ENCODE results near the gene ATR.
"Not testable (repeated sequence)": the region's sequence is repeated elsewhere in the genome, so short reads cannot be mapped to it uniquely, and the experiment has no call there.

The ATR gene

DNA sequence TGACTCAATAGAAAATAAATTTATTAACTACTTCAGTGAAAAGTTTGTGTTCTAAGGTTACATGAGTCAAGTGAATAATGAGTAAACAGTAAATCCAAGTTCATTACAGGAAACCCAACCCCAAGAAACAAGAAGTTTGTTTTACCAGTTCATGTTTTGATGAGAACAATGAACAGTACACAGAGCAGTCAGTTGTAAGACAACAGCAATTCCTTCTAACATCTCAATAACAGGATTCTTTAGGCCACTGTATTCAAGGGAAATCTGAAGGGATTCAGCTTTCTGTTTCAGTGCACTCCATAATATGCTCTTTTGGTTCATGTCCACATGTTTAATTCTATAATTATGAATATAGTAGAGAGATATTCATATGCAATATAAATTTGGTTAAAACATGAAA is 18.4 kb downstream of the ATR start:
- TF ChIP-seq POLR2AphosphoS5 (IDR thresholded peaks at IDR 0.05; ENCODE audit: borderline replicate concordance, low read depth, low read length) (no peak), EZH2 (IDR thresholded peaks at IDR 0.05) (no peak), FOXP2 (optimal IDR thresholded peaks at IDR 0.05; ENCODE audit: control extremely low read depth, extremely low read length, insufficient read depth) (no peak)
- no peak overlapping the region for H3K9ac ChIP-seq (ENCODE audit: insufficient read length)
- no peaks in the 10 kb centered on the region for H3K9me3 ChIP-seq (ENCODE audit: low read depth, low read length)
- no peak overlapping the region for H3K4me3 ChIP-seq
- no peak for DNase-seq (ENCODE audit: low read depth, low spot score)
- peaks cover 76% of the 10 kb centered on the region for H3K36me3 ChIP-seq (ENCODE audit: insufficient read depth, low read length)
- H3K27ac ChIP-seq: no peak overlapping the region

DNA sequence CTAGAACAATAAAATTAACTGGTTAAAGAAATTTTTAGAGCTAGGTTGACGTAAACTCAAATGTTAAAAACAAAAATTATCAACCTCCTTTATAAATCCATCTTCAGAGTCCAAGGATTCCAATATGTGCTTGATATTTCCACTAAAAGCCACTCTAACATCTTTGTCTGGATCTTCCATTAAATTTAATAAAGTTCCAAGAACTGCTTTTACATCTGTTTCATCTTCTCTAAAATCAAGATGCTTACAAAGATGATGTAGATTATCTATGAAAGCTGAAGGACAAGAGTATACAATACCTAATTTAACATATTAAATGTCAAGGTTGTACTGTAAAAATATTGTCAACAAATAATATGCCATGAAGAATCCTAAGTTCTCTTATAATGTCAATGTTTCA is 24.8 kb downstream of the ATR start:
- peaks cover 80% of the 10 kb centered on the region for H3K36me3 ChIP-seq (ENCODE audit: insufficient read depth, low read length)
- no peak for DNase-seq (ENCODE audit: low read depth, low spot score)
- no peak overlapping the region for H3K27ac ChIP-seq

DNA sequence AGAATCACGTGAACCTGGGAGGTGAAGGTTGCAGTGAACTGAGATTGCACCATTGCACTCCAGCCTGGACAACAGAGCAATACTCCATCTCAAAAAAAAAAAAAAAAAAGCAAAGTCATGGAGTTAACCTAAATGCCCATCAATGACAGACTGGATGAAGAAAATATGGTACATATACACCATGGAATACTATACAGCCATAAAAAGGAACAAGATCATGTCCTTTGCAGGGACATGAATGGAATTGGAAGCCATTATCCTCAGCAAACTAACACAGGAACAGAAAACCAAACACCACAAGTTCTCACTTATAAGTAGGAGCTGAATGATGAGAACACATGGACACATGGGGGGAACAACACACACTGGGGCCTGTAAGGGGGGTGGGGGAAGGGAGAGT is 26.0 kb downstream of the ATR start:
- H3K9ac ChIP-seq (ENCODE audit: insufficient read length); DNase-seq (ENCODE audit: low read depth, low spot score); H3K27ac ChIP-seq; H3K9me3 ChIP-seq (ENCODE audit: low read depth, low read length); H3K4me3 ChIP-seq: not testable (repeated sequence)
- peaks cover 81% of the 10 kb centered on the region for H3K36me3 ChIP-seq (ENCODE audit: insufficient read depth, low read length)

More for the DNA sequence above, 24.8 kb downstream of the ATR start:
- no peak overlapping the region for H3K9ac ChIP-seq (ENCODE audit: insufficient read length)
- no peak overlapping the region for H3K4me3 ChIP-seq
- no peaks in the 10 kb centered on the region for H3K9me3 ChIP-seq (ENCODE audit: low read depth, low read length)
- no peak for TF ChIP-seq FOXP2 (optimal IDR thresholded peaks at IDR 0.05; ENCODE audit: control extremely low read depth, extremely low read length, insufficient read depth)

DNA sequence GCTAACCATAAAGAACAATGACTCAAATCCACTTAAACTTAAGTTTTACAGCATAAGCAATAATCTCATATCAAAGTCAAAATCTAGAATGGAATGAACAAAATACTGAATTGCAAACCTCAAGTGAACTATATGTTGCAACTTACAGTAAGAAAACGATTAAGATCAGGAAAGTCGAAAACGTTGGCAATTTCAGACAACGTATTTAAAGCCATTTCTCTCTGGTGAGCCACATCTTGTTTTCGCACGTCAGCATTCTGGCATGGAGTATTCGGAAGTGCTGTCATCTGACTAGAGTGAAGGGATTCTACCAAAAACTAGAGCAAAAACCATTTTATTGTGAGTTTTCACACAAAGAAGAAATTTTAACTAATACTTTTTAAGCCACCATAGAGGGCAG is 28.5 kb downstream of the ATR start:
- H3K36me3 ChIP-seq (ENCODE audit: insufficient read depth, low read length): peaks cover 76% of the 10 kb centered on the region
- no peak overlapping the region for H3K27ac ChIP-seq
- H3K9me3 ChIP-seq (ENCODE audit: low read depth, low read length): no peaks in the 10 kb centered on the region
- TF ChIP-seq FOXP2 (optimal IDR thresholded peaks at IDR 0.05; ENCODE audit: control extremely low read depth, extremely low read length, insufficient read depth) (no peak), EZH2 (IDR thresholded peaks at IDR 0.05) (no peak), POLR2AphosphoS5 (IDR thresholded peaks at IDR 0.05; ENCODE audit: borderline replicate concordance, low read depth, low read length) (no peak)
- no peak overlapping the region for H3K9ac ChIP-seq (ENCODE audit: insufficient read length)
- H3K4me3 ChIP-seq: no peak overlapping the region
- DNase-seq (ENCODE audit: low read depth, low spot score): peak; percentile 48

DNA sequence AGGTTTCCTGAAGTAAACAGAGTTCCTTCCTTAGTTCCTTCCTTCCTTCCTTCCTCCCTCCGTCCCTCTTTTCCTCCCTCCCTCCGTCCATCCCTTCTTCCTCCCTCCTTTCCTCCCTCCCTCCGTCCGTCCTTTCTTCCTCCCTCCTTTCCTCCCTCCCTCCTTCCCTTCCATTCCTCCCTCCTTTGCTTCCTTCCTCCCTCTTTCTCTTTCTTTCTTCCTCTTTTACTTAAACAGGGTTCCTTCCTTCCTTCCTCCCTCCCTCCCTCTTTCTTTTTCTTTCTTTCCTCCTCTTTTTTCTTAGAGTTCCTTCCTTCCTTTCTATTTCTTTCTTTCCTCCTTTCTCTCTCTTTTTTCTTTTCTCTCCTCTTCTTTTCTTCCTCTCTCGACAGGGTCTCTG is 35.2 kb downstream of the ATR start:
- no peak overlapping the region for H3K4me3 ChIP-seq
- TF ChIP-seq EZH2 (IDR thresholded peaks at IDR 0.05) (no peak), FOXP2 (optimal IDR thresholded peaks at IDR 0.05; ENCODE audit: control extremely low read depth, extremely low read length, insufficient read depth) (no peak), POLR2AphosphoS5 (IDR thresholded peaks at IDR 0.05; ENCODE audit: borderline replicate concordance, low read depth, low read length) (no peak)
- H3K9me3 ChIP-seq (ENCODE audit: low read depth, low read length): no peaks in the 10 kb centered on the region
- H3K36me3 ChIP-seq (ENCODE audit: insufficient read depth, low read length): peaks cover 39% of the 10 kb centered on the region
- no peak for DNase-seq (ENCODE audit: low read depth, low spot score)
- H3K27ac ChIP-seq: no peak overlapping the region
- no peak overlapping the region for H3K9ac ChIP-seq (ENCODE audit: insufficient read length)

DNA sequence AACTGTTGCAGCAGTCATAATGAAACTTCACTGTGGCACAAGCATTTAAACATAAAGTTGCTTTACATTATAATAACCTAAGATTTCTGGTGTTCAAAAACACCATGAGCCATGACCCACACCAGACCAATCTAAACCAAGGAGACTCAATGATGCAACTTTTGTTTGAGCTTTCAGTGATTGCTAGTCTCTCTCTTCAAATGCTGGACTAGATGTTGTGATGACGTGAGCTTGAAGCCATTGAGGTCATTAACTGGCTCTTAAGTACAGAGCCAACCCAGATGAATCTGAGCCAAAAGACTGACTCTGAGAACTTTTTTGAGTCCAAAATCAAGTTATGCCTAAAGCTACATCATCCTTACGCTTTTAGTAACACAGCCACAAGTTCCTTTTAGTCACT is 36.5 kb downstream of the ATR start:
- Histone ChIP-seq H3K36me3 (ENCODE audit: insufficient read depth, low read length) (peaks cover 34% of the 10 kb centered on the region), H3K27ac (no peak overlapping the region), H3K4me3 (no peak overlapping the region), H3K9me3 (ENCODE audit: low read depth, low read length) (no peaks in the 10 kb centered on the region), H3K9ac (ENCODE audit: insufficient read length) (no peak overlapping the region)
- no peak for DNase-seq (ENCODE audit: low read depth, low spot score)
- no peak for TF ChIP-seq EZH2 (IDR thresholded peaks at IDR 0.05)

DNA sequence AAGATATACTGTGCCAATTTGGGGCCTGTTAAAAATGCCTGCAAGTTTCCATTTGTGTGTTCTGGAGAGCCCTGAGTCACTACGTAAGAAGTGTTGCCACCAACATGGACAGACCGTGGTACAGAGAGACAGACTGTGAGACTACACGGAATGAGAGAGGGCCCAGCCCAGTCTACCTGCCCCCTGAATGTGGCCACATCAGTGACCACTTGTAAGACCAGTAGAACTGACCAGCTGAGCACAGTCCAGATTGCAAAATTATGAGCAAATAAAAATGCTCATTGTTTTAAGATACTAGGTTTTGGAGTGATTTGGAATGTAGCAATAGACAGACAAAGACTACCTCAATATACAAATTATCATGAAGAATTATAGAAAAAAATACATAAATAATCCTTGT is 42.0 kb downstream of the ATR start:
- Histone ChIP-seq H3K27ac (no peak overlapping the region), H3K4me3 (no peak overlapping the region), H3K9me3 (ENCODE audit: low read depth, low read length) (no peaks in the 10 kb centered on the region), H3K36me3 (ENCODE audit: insufficient read depth, low read length) (peaks cover 53% of the 10 kb centered on the region), H3K9ac (ENCODE audit: insufficient read length) (no peak overlapping the region)
- no peak for TF ChIP-seq POLR2AphosphoS5 (IDR thresholded peaks at IDR 0.05; ENCODE audit: borderline replicate concordance, low read depth, low read length)
- TF ChIP-seq FOXP2 (optimal IDR thresholded peaks at IDR 0.05; ENCODE audit: control extremely low read depth, extremely low read length, insufficient read depth): no peak
- no peak for TF ChIP-seq EZH2 (IDR thresholded peaks at IDR 0.05)
- no peak for DNase-seq (ENCODE audit: low read depth, low spot score)

DNA sequence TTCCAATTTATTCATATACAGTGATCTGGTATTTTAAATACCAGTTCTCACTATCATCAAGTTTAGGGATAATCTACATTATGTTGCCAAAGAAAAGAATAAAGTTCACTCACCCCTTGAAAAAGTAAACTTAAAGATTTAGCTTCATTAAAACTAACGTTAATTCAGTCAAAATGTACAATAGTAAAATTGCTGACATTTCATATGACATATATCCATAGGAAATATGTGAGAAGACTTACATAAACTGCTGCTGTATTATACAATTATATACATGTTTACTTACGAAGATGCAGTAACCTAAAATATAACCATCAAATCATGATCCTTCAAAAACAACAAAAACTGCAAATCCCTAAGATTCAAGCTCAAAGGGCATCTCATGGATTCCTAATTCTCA is 44.0 kb downstream of the ATR start:
- DNase-seq (ENCODE audit: low read depth, low spot score): no peak
- H3K36me3 ChIP-seq (ENCODE audit: insufficient read depth, low read length): peaks cover 56% of the 10 kb centered on the region
- no peak overlapping the region for H3K9ac ChIP-seq (ENCODE audit: insufficient read length)
- TF ChIP-seq POLR2AphosphoS5 (IDR thresholded peaks at IDR 0.05; ENCODE audit: borderline replicate concordance, low read depth, low read length): no peak
- TF ChIP-seq FOXP2 (optimal IDR thresholded peaks at IDR 0.05; ENCODE audit: control extremely low read depth, extremely low read length, insufficient read depth): no peak
- no peak for TF ChIP-seq EZH2 (IDR thresholded peaks at IDR 0.05)
- H3K9me3 ChIP-seq (ENCODE audit: low read depth, low read length): no peaks in the 10 kb centered on the region
- H3K27ac ChIP-seq: no peak overlapping the region
- no peak overlapping the region for H3K4me3 ChIP-seq

DNA sequence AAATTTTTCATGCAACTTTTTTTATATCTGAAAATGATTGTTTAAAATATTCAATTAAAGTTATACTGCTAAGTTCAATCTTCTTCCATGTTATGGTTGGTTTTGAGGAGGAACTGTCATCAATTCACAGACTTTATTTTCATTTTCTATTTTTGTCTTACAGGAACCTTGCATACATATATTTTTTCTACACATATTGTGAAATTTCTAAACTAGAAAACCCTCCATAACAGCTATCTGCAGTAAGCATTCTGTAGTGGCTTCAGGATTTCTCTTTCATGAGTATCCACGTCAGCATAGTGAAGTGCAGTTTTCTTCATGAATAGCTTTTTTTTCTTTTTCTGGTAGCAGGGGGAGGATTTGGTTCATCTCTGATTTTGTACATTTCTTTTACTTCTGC is 48.2 kb downstream of the ATR start:
- no peak overlapping the region for H3K27ac ChIP-seq
- H3K9me3 ChIP-seq (ENCODE audit: low read depth, low read length): no peaks in the 10 kb centered on the region
- TF ChIP-seq FOXP2 (optimal IDR thresholded peaks at IDR 0.05; ENCODE audit: control extremely low read depth, extremely low read length, insufficient read depth) (no peak), EZH2 (IDR thresholded peaks at IDR 0.05) (no peak), POLR2AphosphoS5 (IDR thresholded peaks at IDR 0.05; ENCODE audit: borderline replicate concordance, low read depth, low read length) (no peak)
- no peak overlapping the region for H3K4me3 ChIP-seq
- DNase-seq (ENCODE audit: low read depth, low spot score): no peak
- peaks cover 39% of the 10 kb centered on the region for H3K36me3 ChIP-seq (ENCODE audit: insufficient read depth, low read length)
- no peak overlapping the region for H3K9ac ChIP-seq (ENCODE audit: insufficient read length)

All from SK-N-MC (cell line).